Anterior cingulate cortex (tissue), 58 donors: Measurements from ENCODE around the gene ERG.

Experiments
- DNase-seq, 58 donors: peaks; one replicate each; lab custom pipeline; 2025; lab: John Stamatoyannopoulos, UW

The ERG gene

DNA sequence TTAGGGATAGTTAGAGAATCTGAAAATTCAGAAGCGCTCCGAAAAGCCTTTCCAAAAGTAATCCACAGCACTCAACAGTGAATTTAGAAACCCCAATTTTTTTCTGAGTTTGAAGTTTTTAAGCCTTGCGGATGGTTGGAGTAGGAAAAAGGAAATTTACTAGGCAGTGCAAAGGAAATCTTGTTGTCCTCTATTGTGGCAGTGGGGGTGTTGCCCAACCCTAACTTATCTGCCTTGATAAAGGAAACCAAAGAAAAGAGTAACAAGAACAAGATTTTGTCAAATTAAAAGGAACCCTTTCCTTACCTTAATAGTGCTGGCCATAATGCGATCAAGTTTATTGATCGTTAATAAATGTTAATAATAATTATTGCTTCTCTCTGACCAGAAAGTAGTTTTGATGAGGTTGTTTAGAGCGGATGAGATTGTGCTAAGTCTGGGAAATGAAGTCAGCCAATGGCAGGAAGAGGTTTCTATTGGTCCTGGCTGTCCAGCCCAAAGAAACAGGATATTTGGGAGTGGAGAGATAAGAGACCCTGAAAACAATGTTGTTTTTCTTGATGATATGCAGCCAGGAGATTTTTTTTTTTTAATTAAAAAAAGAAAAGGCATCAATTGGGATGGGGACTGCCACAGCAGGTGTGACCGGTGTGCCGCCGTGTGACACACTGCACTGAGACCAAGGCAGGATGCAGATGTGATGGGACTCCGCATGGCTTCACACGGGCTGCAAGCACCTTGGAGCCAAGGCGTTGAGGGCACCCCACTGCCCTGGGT, at the start of gene ERG:
TSS of gene ERG (minus strand) at position 421 of the 777 bp plus-strand sequence. CDS start at position 324, 97 bp downstream.
- DNase-seq = no peak

DNA sequence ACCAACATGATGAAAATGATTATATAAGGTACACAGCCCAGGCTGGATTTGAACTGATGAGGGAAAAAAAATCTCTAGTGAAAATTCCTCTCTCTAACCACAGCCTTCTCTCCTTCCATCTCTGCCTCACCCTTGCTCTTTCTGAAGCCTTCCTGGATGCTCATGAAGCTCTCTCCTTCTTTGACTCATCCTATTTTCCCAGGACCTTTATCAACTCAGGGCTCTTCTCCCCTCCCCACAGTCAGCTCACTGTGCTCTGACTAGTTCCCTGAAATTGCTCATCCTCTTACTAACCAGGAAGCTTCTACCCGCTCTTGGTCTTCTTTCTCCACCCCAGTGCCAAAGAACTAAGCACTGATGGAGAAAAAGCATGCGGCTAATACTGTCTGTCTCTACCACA, 46.4 kb upstream of the ERG start:
- no peak for DNase-seq

GRCh38 chr21:38542263-38542662, 44.0 kb upstream of the ERG start:
- no peak for DNase-seq

- no peak for DNase-seq
Measured at GRCh38 chr21:38538353-38538752, 40.1 kb upstream of the ERG start.

DNA sequence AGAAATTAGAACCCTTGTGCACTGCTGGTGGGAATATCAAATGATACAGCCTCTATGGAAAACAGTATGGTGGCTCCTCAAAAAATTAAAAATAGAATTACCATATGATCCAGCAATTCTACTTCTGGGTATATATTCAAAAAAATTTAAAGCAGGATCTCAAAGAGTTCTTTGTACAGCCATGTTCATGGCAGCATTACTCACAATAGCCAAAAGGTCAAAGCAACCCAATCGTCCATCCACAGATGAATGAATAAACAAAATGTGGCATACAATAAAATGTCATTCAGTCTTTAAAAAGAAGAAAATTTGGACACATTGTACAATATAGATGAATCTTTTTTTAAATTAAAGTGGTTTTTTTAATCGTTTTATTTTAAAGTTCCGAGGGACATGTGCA, 36.3 kb upstream of the ERG start:
- DNase-seq = no peak

GRCh38 chr21:38533887-38534286, 35.6 kb upstream of the ERG start:
- no peak for DNase-seq

DNA sequence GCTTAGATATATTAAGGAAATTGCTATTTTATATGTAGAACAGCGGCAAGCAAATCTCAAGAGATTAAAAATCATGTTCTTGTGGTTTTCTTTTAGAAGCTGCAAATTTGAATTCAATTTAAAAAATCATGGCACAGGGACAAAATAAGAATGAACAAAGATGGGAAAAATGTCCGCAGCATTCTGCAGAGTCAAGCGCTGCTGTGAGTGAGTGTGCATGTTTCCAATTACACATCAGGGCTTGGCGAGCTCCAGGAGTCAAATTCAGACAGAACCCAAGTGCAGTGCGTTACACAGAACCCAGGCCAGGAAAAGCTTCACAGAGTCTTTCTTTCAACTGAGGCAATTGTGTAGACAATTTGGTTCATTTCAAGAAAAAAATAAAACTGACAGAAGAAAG, 33.3 kb upstream of the ERG start:
- peak in 1 of 58 donors; percentile 1 for DNase-seq

DNA sequence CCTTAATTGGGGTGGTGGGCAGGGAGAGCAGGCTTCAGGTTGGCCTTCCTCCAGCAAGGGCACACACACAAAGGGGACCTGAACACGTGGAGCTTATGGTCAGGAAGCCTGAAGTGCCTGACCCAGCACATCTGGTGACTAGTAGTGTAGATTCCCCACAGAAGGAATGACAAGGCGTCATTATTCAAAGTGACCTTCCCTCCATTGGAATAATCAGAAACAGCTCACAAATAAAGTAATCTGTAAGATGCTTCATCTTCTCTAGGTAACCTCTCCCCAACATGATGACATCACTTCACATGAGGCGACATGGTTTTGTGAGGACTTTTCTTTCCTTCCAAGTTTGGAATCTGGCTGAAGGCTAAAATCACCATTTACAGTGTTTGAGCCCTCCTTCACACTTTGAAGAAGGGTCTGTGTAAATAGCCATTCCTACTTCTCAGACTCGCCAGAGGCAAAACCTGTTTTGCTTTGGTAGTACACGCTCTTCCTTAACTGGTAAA, 32.8 kb upstream of the ERG start:
- no peak for DNase-seq

GRCh38 chr21:38527737-38528136, 29.5 kb upstream of the ERG start:
- DNase-seq = no peak

DNA sequence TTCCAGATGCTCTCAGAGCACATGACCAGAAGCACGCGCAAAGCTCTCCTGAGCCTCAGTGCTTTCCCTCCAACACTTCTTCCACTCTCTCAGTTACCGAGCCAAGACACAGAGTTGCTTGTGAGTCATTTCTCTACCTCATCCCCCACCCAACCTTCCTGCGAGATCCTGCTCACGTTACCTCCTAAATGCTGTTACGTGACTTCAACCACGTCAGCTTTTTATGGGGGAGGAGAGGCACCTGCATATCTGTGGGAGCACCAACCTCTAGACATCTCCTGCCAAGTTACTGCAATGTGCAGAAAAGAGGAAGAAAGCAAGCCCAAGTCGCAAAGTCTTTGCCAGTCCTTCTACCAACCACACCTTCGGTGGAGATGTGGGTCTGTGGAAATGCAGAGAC, 27.2 kb upstream of the ERG start:
- no peak for DNase-seq

DNA sequence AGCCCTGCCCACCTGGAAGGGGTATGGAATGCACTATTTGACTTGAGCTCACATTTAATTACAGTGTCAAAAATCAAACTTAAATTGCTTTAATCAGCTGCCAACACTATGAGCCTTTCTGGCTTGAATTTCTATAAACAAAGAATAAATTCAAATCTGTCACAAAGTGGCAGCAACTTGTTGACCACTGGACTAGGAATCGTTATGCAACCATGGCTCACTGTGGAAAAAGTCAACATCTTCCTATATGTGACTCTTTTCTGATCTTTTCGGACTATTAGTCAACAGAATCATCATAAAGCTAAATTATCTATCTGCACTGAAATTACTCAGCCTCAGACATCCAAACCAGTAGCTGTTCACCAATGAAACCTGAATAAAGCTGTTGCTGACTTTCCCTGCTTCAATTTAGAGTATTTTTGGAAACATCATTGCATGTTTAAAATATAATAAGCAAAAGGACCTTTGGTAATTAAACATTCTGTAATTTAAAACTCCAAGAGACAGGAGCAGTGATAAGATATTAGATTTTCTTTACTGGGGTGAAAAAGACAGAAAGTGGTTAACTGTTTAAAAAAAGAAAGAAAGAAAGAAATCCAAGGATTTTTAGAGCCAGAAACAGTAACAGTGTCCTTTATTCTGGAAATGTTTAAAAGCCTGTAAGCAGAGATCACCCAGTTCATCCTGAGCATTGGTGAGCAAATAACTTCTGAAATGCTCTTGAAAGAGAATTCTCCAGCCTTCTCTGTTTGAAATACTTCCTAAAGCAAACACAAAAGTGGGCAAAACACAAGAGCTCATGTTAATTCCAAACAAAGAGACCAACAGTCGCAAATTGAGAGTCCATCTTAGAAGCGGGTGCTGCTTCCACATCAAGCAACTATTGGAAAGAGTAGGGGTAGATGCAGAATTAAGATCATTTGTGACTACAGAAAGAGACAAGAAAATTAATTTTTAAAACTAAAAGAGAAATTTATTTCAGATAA, 26.2 kb upstream of the ERG start:
- no peak for DNase-seq

GRCh38 chr21:38520511-38520910, 22.2 kb upstream of the ERG start:
- DNase-seq = no peak

- DNase-seq = no peak
Measured at GRCh38 chr21:38511662-38512243, 13.5 kb upstream of the ERG start.

- no peak for DNase-seq
Measured at GRCh38 chr21:38511198-38511597, 12.9 kb upstream of the ERG start.

DNA sequence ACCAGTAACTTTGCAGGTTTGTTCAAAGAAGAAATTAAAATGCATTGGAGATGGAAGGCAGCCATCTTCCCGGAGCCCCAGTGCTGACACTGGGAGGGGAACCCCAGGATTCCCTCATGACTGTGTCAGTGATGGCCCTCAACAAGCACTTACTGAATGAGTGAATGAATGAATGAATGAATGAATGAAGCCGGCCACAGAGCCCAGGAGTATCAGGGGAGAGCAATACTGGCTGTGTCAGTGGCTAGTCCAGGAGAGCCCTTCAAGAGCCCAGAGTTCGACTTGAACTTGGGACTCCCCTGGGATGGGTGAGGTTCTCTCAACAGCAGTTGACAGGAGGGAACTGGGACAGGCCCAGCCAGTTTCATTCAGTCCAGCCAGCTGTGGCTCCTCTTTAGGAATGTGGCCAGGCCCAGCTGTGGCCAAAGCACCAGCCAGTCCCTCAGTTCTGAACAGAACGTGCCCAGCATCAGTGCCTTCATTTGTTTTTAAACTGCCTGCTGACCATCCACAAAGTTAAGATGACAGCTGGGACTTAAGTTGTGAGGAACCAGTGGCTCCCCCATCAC, 9.2 kb upstream of the ERG start:
- DNase-seq = no peak

- DNase-seq = no peak
Measured at GRCh38 chr21:38506661-38507281, 8.5 kb upstream of the ERG start.

DNA sequence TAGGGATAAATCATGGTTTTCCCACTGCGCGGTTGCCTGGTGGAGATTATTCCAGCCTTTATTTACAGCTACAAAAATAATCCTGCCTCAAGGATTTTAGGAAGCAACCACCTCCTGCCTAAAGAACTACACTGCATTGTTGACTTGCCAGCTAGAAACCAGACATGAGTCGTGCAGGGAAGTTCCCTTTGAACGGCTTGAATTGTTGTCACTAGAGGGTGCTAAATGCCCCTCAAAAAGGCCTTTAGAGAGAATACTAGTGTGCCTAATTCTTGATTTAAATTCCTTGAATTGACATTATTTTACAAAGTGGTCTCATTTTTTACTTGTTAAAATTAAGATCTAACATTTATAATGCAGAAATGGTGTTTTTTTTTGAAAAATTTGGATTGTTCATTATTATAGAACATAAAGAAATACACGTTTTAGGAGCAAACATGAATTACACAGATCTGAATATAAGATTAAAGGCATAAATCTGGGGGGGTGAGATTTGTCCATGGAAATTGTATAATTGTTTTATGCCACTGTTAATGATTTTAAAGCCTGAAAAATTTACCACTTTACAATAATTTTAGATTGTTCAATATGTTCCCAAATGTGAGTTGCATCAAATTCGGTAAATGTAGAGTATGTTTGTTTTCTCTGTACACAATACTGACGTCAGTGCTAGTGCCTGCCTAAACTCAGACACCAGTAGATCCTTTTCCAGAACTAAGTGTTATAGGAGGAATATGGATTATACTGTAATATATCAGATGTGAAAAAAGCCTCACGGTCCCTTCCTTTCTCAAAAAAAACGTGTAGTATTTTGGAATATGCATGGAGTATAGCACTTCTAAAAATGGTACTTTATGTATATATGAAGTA, 7.6 kb upstream of the ERG start:
- DNase-seq = peak in 22 of 58 donors; percentile 1 to 57 (median 10)

GRCh38 chr21:38504066-38504465, 5.8 kb upstream of the ERG start:
- DNase-seq = no peak

DNA sequence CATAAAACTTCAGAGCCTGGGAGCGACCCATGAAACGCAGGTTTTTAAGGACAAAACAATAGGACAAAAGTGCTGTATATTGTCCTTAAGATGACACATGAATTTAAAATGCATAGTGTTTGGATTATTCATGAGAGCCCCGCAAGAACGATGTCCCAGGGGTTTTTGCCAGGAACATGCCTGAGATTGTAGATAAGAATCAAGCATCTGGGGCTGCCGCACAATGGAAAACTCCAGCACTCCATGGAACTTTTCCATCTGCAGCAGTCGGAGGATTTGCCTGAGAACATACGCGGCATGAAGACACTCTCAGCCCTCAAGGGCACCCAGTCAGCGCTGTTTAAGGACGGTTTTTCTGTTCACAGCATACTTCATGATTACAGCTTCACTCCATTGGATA, 5.3 kb upstream of the ERG start:
- DNase-seq = no peak
